GM12878 (cell line): ENCODE data around the gene KCTD16. TPM values are rescaled to one million over a fixed set of nuclear protein-coding genes. Genes with fewer than 3 reads are reported as not detected.

Experiments used
- BHLHE40 ChIP-seq, 2 experiments: fragments of 450-650 bp in 1 of 2; IDR thresholded peaks; 2 replicates each; pipeline ENCODE4 v1.6.1; 2011 to 2017; ENCODE audit warnings: low read depth in 2 of 2, borderline replicate concordance in 1 of 2, improper control_type of control experiment in 1 of 2, low read length in 1 of 2, mild to moderate bottlenecking in 1 of 2
- BRCA1 ChIP-seq: IDR thresholded peaks from 2 replicates; pipeline ENCODE4 v1.6.1; 2011; ENCODE audit warnings: low read depth, low read length, improper control_type of control experiment
- CHD4 ChIP-seq: fragments of 200-600 bp; sonication (generic); IDR thresholded peaks from 2 replicates; pipeline ENCODE4 v1.6.1; 2016; ENCODE audit warnings: mild to moderate bottlenecking
- CREB1 ChIP-seq: IDR thresholded peaks from 2 replicates; pipeline ENCODE4 v1.6.1; 2012; ENCODE audit warnings: low read depth, mild to moderate bottlenecking, inconsistent platforms
- CREM ChIP-seq: IDR thresholded peaks from 2 replicates; pipeline ENCODE4 v1.6.1; 2014; ENCODE audit warnings: antibody characterized with exemption, low read depth
- DPF2 ChIP-seq: fragments of 450-650 bp; IDR thresholded peaks from 2 replicates; pipeline ENCODE4 v1.6.1; 2017; ENCODE audit warnings: mild to moderate bottlenecking
- HCFC1 ChIP-seq: fragments of 150-350 bp; IDR thresholded peaks from 2 replicates; pipeline ENCODE4 v1.6.1; 2014; ENCODE audit warnings: low read length
- HDAC6 ChIP-seq: fragments of 200-600 bp; sonication (generic); IDR thresholded peaks from one replicate; pipeline ENCODE4 v1.8.0; 2017; ENCODE audit warnings: antibody characterized with exemption; ENCODE audit not compliant: unreplicated experiment
- IRF3 ChIP-seq: fragments of 450-650 bp; IDR thresholded peaks from 2 replicates; pipeline ENCODE4 v1.6.1; 2014; ENCODE audit warnings: mild to moderate bottlenecking
- KLF5 ChIP-seq: fragments of 450-650 bp; IDR thresholded peaks from 2 replicates; pipeline ENCODE4 v1.6.1; 2014; ENCODE audit warnings: mild to moderate bottlenecking; ENCODE audit not compliant: partially characterized antibody
- MLLT1 ChIP-seq: fragments of 450-650 bp; IDR thresholded peaks from 2 replicates; pipeline ENCODE4 v1.6.1; 2016; ENCODE audit warnings: mild to moderate bottlenecking
- NR2C1 ChIP-seq: fragments of 450-650 bp; IDR thresholded peaks from 2 replicates; pipeline ENCODE4 v1.6.1; 2017; ENCODE audit warnings: antibody characterized with exemption, mild to moderate bottlenecking, moderate library complexity
- NR2F1 ChIP-seq: fragments of 450-650 bp; conservative IDR thresholded peaks from 2 replicates; pipeline ENCODE4 v1.6.1; 2017; ENCODE audit warnings: mild to moderate bottlenecking
- PAX5 ChIP-seq: IDR thresholded peaks from 2 replicates; pipeline ENCODE4 v1.6.1; 2011; ENCODE audit warnings: low read depth, low read length, borderline replicate concordance
- RAD51 ChIP-seq: fragments of 450-650 bp; IDR thresholded peaks from 2 replicates; pipeline ENCODE4 v1.6.1; 2016; ENCODE audit warnings: moderate library complexity, mild to moderate bottlenecking, inconsistent platforms
- RCOR1 ChIP-seq: conservative IDR thresholded peaks from 2 replicates; pipeline ENCODE4 v1.6.1; 2012; ENCODE audit warnings: low read depth, low read length, improper control_type of control experiment
- RELB ChIP-seq: fragments of 450-650 bp; IDR thresholded peaks from 2 replicates; pipeline ENCODE4 v1.6.1; 2017; ENCODE audit warnings: low read depth, mild to moderate bottlenecking, moderate library complexity
- SMARCA5 ChIP-seq: fragments of 450-650 bp; IDR thresholded peaks from 2 replicates; pipeline ENCODE4 v1.6.1; 2017; ENCODE audit warnings: mild to moderate bottlenecking
- SP1 ChIP-seq: IDR thresholded peaks from one replicate; pipeline ENCODE4 v1.6.1; 2011; ENCODE audit warnings: low read depth, low read length
- SPI1 ChIP-seq: IDR thresholded peaks from 2 replicates; pipeline ENCODE4 v1.6.1; 2011; ENCODE audit warnings: low read depth, mild to moderate bottlenecking, low read length, moderate library complexity, borderline replicate concordance; ENCODE audit not compliant: insufficient read depth
- SRF ChIP-seq, 2 experiments: IDR thresholded peaks; 2 replicates each; pipeline ENCODE4 v1.6.1; 2011; ENCODE audit warnings: low read depth in 2 of 2, low read length in 2 of 2, mild to moderate bottlenecking in 1 of 2, moderate library complexity in 1 of 2
- SUZ12 ChIP-seq: fragments of 200-600 bp; sonication (generic); IDR thresholded peaks from one replicate; pipeline ENCODE4 v1.6.1; 2018; ENCODE audit warnings: antibody characterized with exemption, mild to moderate bottlenecking; ENCODE audit not compliant: unreplicated experiment
- ZBTB4 ChIP-seq: fragments of 450-650 bp; formaldehyde crosslinking; IDR thresholded peaks from 2 replicates; pipeline ENCODE4 v1.4.0; 2022; ENCODE audit warnings: mild to moderate bottlenecking, moderate library complexity
- ZNF217 ChIP-seq: fragments of 450-650 bp; IDR thresholded peaks from 2 replicates; pipeline ENCODE4 v1.6.1; 2017; ENCODE audit warnings: antibody characterized with exemption, mild to moderate bottlenecking
- polyA plus RNA-seq, 11 experiments: library from polyadenylated mRNA; depleted of rRNA in 4 of 11; unstranded in 6 of 11; stranded (reverse) in 5 of 11; fragments of >200 nt; fragmentation: Nextera tagmentation in 4 of 11; fragmentation: Illumina TruSeq in 1 of 11; extraction: Ambion mirVana in 4 of 11; extraction: Trizol in 1 of 11; gene quantifications; 1 replicate in 1 of 11; 2 replicates in 10 of 11; pipeline versions ENCODE4 v1.2.1 to v1.2.3, GENCODE V29; 2011 to 2016; ENCODE audit warnings: inconsistent platforms in 2 of 11, missing spikeins in 2 of 11, low read depth in 1 of 11
- total RNA-seq, 4 experiments: library from RNA; depleted of rRNA in 3 of 4; stranded (reverse); fragments of >200 nt in 3 of 4; fragmentation: Illumina TruSeq in 1 of 4; extraction: Trizol in 1 of 4; gene quantifications; 2 replicates each; pipeline versions ENCODE4 v1.2.1 to v1.2.3, GENCODE V29; 2013 to 2021

Gene KCTD16
- total and polyA plus RNA-seq, 10 of the 15 experiments (the other 5 are each of a cell fraction or from before 2014, with no cell fraction given), result 0.03 to 0.10 (median 0.06) TPM; not detected in 3

- TF ChIP-seq IRF3 (no peak), CHD4 (no peak), BRCA1 (no peak), RELB (peak; percentile 68), RCOR1 (no peak), HCFC1 (no peak), DPF2 (no peak), MLLT1 (no peak), CREM (peak; percentile 76), HDAC6 (no peak), PAX5 (0 out of 2 replicates have a peak, but pooled peaks have one; percentile 46), NR2C1 (peak; percentile 42; the same call in 1 of the 2 replicates), ZNF217 (no peak), ZBTB4 (CRISPR knock-in tag) (no peak), NR2F1 (no peak), KLF5 (no peak), SP1 (no peak), RAD51 (no peak), CREB1 (0 out of 2 replicates have a peak, but pooled peaks have one; percentile 31), SUZ12 (no peak), SRF (IDR thresholded peaks at IDR 0.05; ENCODE audit: low read depth in 2 of 2, low read length in 2 of 2) (0 out of 4 replicates have a peak, but pooled peaks of 1 of the 2 experiments have one; percentile 16), SMARCA5 (no peak), BHLHE40 (IDR thresholded peaks at IDR 0.05; ENCODE audit: borderline replicate concordance in 1 of 2, low read depth in 2 of 2, low read length in 1 of 2) (0 out of 4 replicates have a peak, but pooled peaks of 1 of the 2 experiments have one; percentile 14), SPI1 (peak; percentile 41; the same call in 1 of the 2 replicates)
Measured at GRCh38 chr5:144189800-144190429, 19.2 kb downstream of the KCTD16 start (continued).
